SK-N-SH (cell line): ENCODE data around the gene CPNE4. TPM values are rescaled to one million over a fixed set of nuclear protein-coding genes. Genes with fewer than 3 reads are reported as not detected.

Experiments used
- CTCF ChIA-PET: fragments of 300-600, 350-600 bp; formaldehyde crosslinking; extraction: SDS; loops from one replicate; lab custom pipeline; 2021; lab: Yijun Ruan, JAX
- POLR2A ChIA-PET: fragments of 350-600 bp; sonication (Branson Sonifier 250); formaldehyde crosslinking; extraction: SDS; loops from one replicate; lab custom pipeline; 2020; ENCODE audit warnings: antibody characterized with exemption, inconsistent platforms; lab: Yijun Ruan, JAX
- DNase-seq: peaks from one replicate; pipeline ENCODE4 v3.0.0; 2012
- H2AFZ ChIP-seq: fragments of 200-600 bp; sonication (generic); 2 replicates; pipeline ENCODE4 v1.8.1; 2016; ENCODE audit warnings: antibody characterized with exemption, mild to moderate bottlenecking, low read depth
- H3F3A ChIP-seq: fragments of 200-600 bp; sonication (generic); replicated peaks from 2 replicates; pipeline ENCODE3; 2016; ENCODE audit warnings: antibody characterized with exemption, mild to moderate bottlenecking; ENCODE audit not compliant: insufficient read depth
- H3K27ac ChIP-seq, 2 experiments: fragments of 200-500 bp in 1 of 2; fragments of 200-600 bp in 1 of 2; sonication (Bioruptor generic) in 1 of 2; sonication (generic), shearing (Covaris generic) in 1 of 2; 2 replicates each; pipeline versions ENCODE4 v1.5.1 to v1.6.1; 2014 to 2016; ENCODE audit warnings: low read depth in 2 of 2, inconsistent platforms in 1 of 2, low read length in 1 of 2, mild to moderate bottlenecking in 1 of 2, mixed read lengths in 1 of 2
- H3K27me3 ChIP-seq: fragments of 200-600 bp; sonication (generic), shearing (Covaris generic); 2 replicates; pipeline ENCODE4 v1.6.1; 2016; ENCODE audit warnings: mixed run types; ENCODE audit not compliant: insufficient read depth
- H3K36me3 ChIP-seq, 2 experiments: fragments of 200-500 bp in 1 of 2; fragments of 200-600 bp in 1 of 2; sonication (Bioruptor generic) in 1 of 2; sonication (generic) in 1 of 2; replicated peaks in 1 of 2; 2 replicates each; pipeline versions ENCODE3 to v1.5.1; 2014 to 2016; ENCODE audit warnings: low read length in 1 of 2, mild to moderate bottlenecking in 1 of 2; ENCODE audit not compliant: insufficient read depth in 2 of 2, control insufficient read depth in 1 of 2
- H3K4me1 ChIP-seq, 2 experiments: fragments of 200-500 bp in 1 of 2; fragments of 200-600 bp in 1 of 2; sonication (Bioruptor generic) in 1 of 2; sonication (generic), shearing (Covaris generic) in 1 of 2; 2 replicates each; pipeline versions ENCODE4 v1.5.1 to v1.6.1; 2014 to 2016; ENCODE audit warnings: low read depth in 1 of 2, low read length in 1 of 2, mixed run types in 1 of 2; ENCODE audit not compliant: insufficient read depth in 2 of 2, control insufficient read depth in 1 of 2
- H3K4me2 ChIP-seq: fragments of 200-600 bp; sonication (generic), shearing (Covaris generic); 2 replicates; pipeline ENCODE4 v1.6.1; 2017; ENCODE audit warnings: mixed run types
- H3K4me3 ChIP-seq, 2 experiments: fragments of 200-500 bp in 1 of 2; fragments of 200-600 bp in 1 of 2; sonication (Bioruptor generic) in 1 of 2; sonication (generic), shearing (Covaris generic) in 1 of 2; 2 replicates each; pipeline versions ENCODE4 v1.5.1 to v1.8.1; 2014 to 2016; ENCODE audit warnings: low read depth in 2 of 2, inconsistent platforms in 1 of 2, low read length in 1 of 2, mild to moderate bottlenecking in 1 of 2, mixed read lengths in 1 of 2, moderate library complexity in 1 of 2
- H3K79me2 ChIP-seq: fragments of 200-600 bp; sonication (generic); 2 replicates; pipeline ENCODE4 v1.8.1; 2017; ENCODE audit warnings: mild to moderate bottlenecking; ENCODE audit not compliant: insufficient read depth
- H3K9ac ChIP-seq: fragments of 200-600 bp; sonication (generic); 2 replicates; pipeline ENCODE4 v1.6.1; 2017; ENCODE audit warnings: mixed run types
- H3K9me2 ChIP-seq: fragments of 200-600 bp; sonication (generic); 2 replicates; pipeline ENCODE4 v1.6.1; 2017; ENCODE audit warnings: mixed run types
- H3K9me3 ChIP-seq: fragments of 200-600 bp; sonication (generic); 2 replicates; pipeline ENCODE4 v1.6.1; 2017; ENCODE audit warnings: mixed run types, mild to moderate bottlenecking, moderate library complexity
- H4K20me1 ChIP-seq: fragments of 200-600 bp; sonication (generic); 2 replicates; pipeline ENCODE4 v1.6.1; 2017; ENCODE audit warnings: mild to moderate bottlenecking, mixed run types; ENCODE audit not compliant: insufficient read depth
- ELF1 ChIP-seq: IDR thresholded peaks from 2 replicates; pipeline ENCODE4 v1.4.0; 2012
- FOSL2 ChIP-seq: IDR thresholded peaks from 2 replicates; pipeline ENCODE4 v1.4.0; 2012; ENCODE audit warnings: low read depth, mild to moderate bottlenecking, moderate library complexity, borderline replicate concordance
- GABPA ChIP-seq: IDR thresholded peaks from 2 replicates; pipeline ENCODE4 v1.4.0; 2012; ENCODE audit warnings: low read depth, mild to moderate bottlenecking
- IRF3 ChIP-seq: fragments of 150-350 bp; IDR thresholded peaks from 2 replicates; pipeline ENCODE4 v1.6.1; 2016; ENCODE audit warnings: mild to moderate bottlenecking, low read depth, low read length
- MAX ChIP-seq: IDR thresholded peaks from 2 replicates; pipeline ENCODE4 v1.4.0; 2012; ENCODE audit warnings: low read depth
- MEF2A ChIP-seq: IDR thresholded peaks from 2 replicates; pipeline ENCODE4 v1.4.0; 2012; ENCODE audit warnings: low read depth, borderline replicate concordance
- POLR2AphosphoS5 ChIP-seq: IDR thresholded peaks from 2 replicates; pipeline ENCODE4 v1.6.1; 2012; ENCODE audit warnings: low read depth, low read length
- RAD21 ChIP-seq: IDR thresholded peaks from 2 replicates; pipeline ENCODE4 v1.6.1; 2012; ENCODE audit warnings: mild to moderate bottlenecking, low read length
- TAF1 ChIP-seq: IDR thresholded peaks from 2 replicates; pipeline ENCODE4 v1.6.1; 2012; ENCODE audit warnings: low read depth, mild to moderate bottlenecking, low read length, moderate library complexity, borderline replicate concordance
- USF2 ChIP-seq: fragments of 150-350 bp; IDR thresholded peaks from 2 replicates; pipeline ENCODE4 v1.6.1; 2017; ENCODE audit warnings: antibody characterized with exemption, low read length, low read depth, borderline replicate concordance
- ZBTB33 ChIP-seq: IDR thresholded peaks from 2 replicates; pipeline ENCODE4 v1.4.0; 2012; ENCODE audit warnings: low read depth, borderline replicate concordance
- WGBS: methylation state at CpG from one replicate; pipeline ENCODE4 v1.1.6; 2017; ENCODE audit warnings: low lambda C conversion rate; 5-methylcytosine and 5-hydroxymethylcytosine counted together
- polyA plus RNA-seq, 3 experiments: library from polyadenylated mRNA; depleted of rRNA; stranded (reverse); fragments of >200 nt; gene quantifications; 2 replicates each; pipeline ENCODE4 v1.2.3, GENCODE V29; 2012

Gene CPNE4
- polyA plus RNA-seq, 1 of the 3 experiments (the other 2 are of a cell fraction) = not detected

- WGBS = 60% methylated on average over 2 of the region's 2 CpGs
- CTCF ChIA-PET = no interaction called here
- Histone ChIP-seq H3K4me1 (peaks cover 0 to 30% of the 10 kb centered on the region in 2 experiments; a peak in 1 of 4 replicates), H2AFZ (no peak overlapping the region), H3K27me3 (no peaks in the 10 kb centered on the region), H3K4me2 (no peak overlapping the region), H3K9me2 (no peaks in the 10 kb centered on the region), H3K36me3 (no peaks in the 10 kb centered on the region), H3F3A (no peaks in the 10 kb centered on the region), H3K9me3 (no peaks in the 10 kb centered on the region), H3K4me3 (no peak overlapping the region), H4K20me1 (no peaks in the 10 kb centered on the region)
- TF ChIP-seq POLR2AphosphoS5 = no peak
- TF ChIP-seq MEF2A = no peak
- TF ChIP-seq ELF1 = no peak
- no peak for TF ChIP-seq GABPA
- no peak for TF ChIP-seq IRF3
- TF ChIP-seq USF2 = no peak
- TF ChIP-seq TAF1 = no peak
- no peak for TF ChIP-seq MAX
- TF ChIP-seq FOSL2 = no peak
- TF ChIP-seq, all 33 proteins: peak for 0
- Histone ChIP-seq H3K27ac (no peak overlapping the region), H3K9ac (no peak overlapping the region), H3K79me2 (no peaks in the 10 kb centered on the region)
- POLR2A ChIA-PET = no interaction called here
- no peak for DNase-seq
Measured at GRCh38 chr3:131849616-131850015, 185.2 kb downstream of the CPNE4 start.

GRCh38 chr3:131847966-131848510, 186.8 kb downstream of the CPNE4 start:
- POLR2A ChIA-PET = no interaction called here
- Histone ChIP-seq H3K9me3 (no peaks in the 10 kb centered on the region), H3K4me3 (no peak overlapping the region), H3K9me2 (no peaks in the 10 kb centered on the region), H2AFZ (no peak overlapping the region), H3K4me2 (no peak overlapping the region), H3K9ac (no peak overlapping the region), H3K27ac (no peak overlapping the region), H3F3A (no peaks in the 10 kb centered on the region), H3K27me3 (no peaks in the 10 kb centered on the region), H3K79me2 (no peaks in the 10 kb centered on the region), H3K36me3 (no peaks in the 10 kb centered on the region), H3K4me1 (peaks cover 0 to 30% of the 10 kb centered on the region in 2 experiments; a peak in 1 of 4 replicates), H4K20me1 (no peaks in the 10 kb centered on the region)
- TF ChIP-seq ZBTB33 (no peak), RAD21 (no peak)
- 57% methylated on average over 1 of the region's 1 CpG for WGBS
- DNase-seq = no peak
- CTCF ChIA-PET = no interaction called here
